Measurements from ENCODE around the gene USP24. TPM values are rescaled to one million over a fixed set of nuclear protein-coding genes. Genes with fewer than 3 reads are reported as not detected.
"Not testable (repeated sequence)": the region's sequence is repeated elsewhere in the genome, so short reads cannot be mapped to it uniquely, and the experiment has no call there.

The USP24 gene
- polyA plus RNA-seq, 5 donors: 31.9 to 54.4 (median 46.8) TPM

DNA sequence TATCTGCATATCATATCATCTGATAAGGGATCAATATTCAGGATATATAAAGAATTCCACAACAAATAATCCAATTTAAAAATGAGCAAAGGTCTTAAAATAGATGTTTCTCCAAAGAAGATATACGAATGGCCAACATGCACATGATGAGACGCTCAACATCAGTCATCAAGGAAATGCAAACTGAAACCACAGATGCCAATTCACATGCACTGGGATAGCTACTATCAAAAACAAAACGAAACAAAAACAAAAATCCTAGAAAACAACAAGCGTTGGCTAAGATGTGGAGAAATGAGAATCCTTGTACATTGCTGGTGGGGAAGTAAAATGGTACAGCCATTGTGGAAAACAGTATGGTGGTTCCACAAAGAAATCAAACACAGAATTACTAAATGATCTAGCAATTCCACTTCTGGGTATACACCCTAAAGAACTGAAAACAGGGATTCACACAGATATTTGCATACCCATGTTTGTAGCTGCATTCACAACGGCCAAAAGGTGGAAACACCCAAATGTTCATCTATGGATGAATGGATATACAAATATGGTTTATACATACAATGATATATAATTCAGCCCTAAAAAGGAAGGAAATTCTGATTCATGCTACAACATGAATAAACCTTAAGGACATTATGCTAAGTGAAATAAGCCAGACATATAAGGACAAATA is 96.4 kb downstream of the USP24 start:
- DNase-seq: no peak

DNA sequence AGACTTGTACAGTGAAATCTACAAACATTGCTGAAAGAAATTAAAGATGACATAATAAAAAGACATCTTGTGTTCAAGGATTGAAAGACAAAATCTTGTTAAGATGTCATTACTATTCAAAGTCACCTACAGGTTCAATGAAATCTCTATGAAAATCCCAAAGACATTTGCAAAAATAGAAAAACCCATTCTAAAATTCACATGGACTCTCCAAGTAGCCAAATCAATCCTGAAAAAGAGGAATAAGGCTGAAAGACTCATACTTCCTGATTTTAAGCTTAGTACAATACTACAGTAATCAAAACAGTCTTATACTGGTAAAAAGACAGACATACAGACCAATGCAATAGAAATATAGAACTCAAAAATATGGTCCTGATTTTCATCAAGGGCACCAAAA is 97.2 kb downstream of the USP24 start:
- no peak for DNase-seq

- not testable (repeated sequence) for DNase-seq
Observed at GRCh38 chr1:55109005-55109404, 106.2 kb downstream of the USP24 start.

GRCh38 chr1:55107101-55107500 is 108.1 kb downstream of the USP24 start:
- DNase-seq: no peak

DNA sequence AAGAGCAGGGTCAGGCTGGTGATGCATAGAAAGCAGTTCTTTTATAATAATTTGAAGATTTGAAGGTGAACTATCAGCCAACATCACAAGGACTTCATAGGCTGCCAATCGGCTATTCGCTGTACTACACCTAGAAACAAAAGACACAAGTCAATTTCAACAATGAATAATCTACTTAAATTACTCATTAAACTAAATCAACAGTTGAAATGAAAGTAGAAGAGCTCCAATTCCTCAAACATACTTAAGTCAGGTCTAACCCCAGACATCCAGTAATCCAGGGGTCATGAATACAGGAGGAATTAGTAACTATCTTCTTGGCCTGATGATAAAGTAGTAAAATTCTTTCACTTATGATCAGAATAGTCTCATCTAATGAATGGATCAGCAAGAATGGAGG is 111.3 kb downstream of the USP24 start:
- DNase-seq: no peak

- no peak for DNase-seq
Observed at GRCh38 chr1:55095095-55095494, 120.1 kb downstream of the USP24 start.

DNA sequence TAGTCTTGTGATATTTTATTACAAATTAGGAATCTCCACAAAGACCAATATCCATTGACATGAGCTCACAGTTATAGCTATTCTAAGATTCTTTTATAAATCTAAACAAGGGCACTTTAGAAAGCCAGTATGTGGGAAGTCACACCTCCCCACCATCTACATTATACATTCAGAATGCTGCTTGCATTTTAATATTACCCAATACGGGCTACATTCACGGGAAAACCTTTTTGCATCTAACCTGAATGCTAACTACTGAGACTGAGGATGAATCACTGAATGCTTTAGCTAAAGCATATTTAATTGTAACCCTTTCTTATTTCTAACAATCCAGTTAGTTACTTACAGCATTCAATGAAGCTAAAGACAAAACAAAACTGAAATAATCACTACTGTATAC is 122.7 kb downstream of the USP24 start:
- no peak for DNase-seq

DNA sequence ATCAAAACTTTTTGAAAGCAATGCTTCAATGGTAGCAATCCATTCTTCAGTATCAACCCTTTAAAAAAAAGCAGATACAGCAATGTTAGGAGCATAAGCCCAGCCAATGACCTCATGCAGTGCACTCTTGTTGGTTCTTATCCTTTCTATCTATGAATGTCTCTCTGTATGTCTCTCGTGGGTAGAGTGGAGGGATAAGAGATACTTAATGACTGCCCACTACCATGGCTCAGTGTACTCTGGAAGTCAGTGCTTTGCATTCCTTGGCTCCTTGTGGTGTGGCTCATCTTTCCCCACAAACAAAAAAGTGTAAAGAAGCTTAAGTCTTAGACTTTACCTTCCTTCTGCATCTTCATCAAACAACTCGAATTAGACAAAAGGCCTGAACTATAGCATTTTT is 125.5 kb downstream of the USP24 start:
- no peak for DNase-seq

DNA sequence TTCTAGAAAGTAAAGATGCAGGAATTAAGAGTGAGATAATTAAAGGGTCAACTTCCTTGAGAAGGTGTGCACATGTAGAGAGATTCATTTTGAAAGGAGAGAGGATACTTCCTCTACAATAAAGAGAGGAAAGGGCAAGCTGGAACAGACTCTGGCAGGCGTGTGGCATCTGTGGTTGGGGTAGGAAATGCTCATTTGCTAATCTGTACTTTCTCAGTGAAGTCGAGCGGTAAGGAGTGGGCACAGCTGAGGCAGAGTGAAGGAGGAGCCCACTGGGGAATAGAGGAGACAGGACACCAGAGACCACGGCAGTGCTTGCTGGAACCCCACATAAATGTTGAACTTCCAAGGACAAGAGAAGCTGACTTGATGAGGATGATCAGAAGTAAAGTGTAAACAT is 126.8 kb downstream of the USP24 start:
- no peak for DNase-seq

- DNase-seq: no peak
Observed at GRCh38 chr1:55087439-55087838, 127.7 kb downstream of the USP24 start.

DNA sequence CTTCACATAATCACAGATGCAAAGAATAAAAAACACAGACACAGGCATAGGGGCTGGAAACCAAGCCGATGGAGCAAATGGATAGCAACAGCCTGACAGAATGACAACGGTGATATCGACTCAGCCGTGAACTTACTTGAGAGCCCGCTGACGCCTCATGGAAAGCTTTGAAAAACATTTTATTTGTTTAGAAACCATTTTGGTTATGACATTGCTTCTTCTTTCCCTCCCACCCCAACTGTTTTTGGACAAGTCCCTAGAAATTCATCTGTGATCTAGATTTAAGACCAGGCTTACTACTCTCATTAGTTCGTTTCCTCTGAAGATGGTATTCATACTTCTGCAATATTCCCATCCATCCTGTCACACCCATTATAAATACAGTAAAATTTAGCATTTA is 130.9 kb downstream of the USP24 start:
- no peak for DNase-seq

- DNase-seq: no peak
Observed at GRCh38 chr1:55081905-55082296, 133.3 kb downstream of the USP24 start.

DNA sequence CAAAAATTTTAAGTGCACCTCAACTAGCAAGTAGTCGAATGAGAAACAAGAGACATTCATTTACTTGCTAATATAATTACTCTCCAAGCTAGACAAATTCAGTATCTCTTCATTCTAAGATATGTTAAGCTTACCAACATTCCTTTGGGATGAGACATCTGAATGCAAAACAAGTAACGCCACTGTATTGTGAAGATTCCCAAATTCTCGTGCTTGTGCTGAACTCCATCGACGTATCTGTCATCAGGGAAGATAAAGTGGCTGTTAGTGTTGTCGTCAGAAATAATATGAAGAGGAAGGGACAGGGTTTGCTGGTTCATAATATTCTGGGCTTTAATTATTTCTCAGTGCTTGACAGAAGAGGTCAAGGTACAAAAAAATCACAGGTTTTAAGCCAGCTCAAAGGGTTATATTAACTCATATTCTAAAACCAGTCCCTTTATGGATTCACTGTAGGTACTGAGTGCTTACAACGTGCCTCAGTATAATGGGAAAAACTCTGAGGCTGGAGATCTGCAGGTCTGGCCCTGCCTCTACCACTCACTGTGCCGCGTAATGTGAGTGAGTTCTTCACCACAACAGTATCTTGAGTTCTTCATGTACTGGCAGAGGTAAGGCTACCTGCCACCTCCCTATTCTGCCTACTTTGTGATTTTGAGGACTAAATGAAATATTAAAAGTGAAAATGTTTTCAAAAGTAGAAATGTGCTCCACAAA is 133.8 kb downstream of the USP24 start:
- DNase-seq: no peak

DNA sequence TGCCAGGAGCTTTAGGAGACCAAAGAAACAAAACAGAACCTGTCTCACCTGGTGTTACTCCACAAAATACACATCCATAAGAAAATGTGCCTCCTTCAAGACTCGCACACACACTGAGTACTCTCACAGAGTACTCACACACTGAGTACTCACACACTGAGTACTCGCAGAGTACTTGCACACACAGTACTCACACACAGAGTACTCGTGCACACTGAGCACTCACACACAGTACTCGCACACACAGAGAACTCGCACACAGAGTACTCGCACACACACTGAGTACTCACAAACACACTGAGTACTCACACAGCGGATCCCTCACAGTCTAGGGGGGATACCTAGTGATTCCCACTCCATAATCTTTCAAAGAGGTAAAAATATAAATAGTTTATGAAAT is 135.5 kb downstream of the USP24 start:
- no peak for DNase-seq

GRCh38 chr1:55078470-55078869 is 136.7 kb downstream of the USP24 start:
- DNase-seq: no peak

GRCh38 chr1:55076356-55076755 is 138.8 kb downstream of the USP24 start:
- no peak for DNase-seq

DNA sequence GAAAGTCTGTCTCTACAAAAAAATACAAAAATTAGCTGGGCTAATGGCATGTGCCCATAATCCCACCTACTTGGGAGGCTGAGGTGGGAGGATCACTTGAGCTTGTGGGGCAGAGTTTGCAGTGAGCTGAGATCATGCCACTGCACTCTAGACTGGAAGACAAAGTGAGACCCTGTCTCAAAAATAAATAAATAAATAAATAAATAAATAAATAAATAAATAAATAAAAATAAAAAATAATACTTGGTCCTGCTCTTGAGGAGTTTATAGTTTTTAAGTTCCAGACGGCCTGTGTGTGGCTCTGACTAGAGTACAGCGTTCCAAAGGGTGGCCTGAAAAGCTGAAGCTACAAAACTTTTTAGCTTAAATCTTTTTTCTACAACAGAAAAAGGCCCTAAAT is 140.7 kb downstream of the USP24 start:
- DNase-seq: no peak

DNA sequence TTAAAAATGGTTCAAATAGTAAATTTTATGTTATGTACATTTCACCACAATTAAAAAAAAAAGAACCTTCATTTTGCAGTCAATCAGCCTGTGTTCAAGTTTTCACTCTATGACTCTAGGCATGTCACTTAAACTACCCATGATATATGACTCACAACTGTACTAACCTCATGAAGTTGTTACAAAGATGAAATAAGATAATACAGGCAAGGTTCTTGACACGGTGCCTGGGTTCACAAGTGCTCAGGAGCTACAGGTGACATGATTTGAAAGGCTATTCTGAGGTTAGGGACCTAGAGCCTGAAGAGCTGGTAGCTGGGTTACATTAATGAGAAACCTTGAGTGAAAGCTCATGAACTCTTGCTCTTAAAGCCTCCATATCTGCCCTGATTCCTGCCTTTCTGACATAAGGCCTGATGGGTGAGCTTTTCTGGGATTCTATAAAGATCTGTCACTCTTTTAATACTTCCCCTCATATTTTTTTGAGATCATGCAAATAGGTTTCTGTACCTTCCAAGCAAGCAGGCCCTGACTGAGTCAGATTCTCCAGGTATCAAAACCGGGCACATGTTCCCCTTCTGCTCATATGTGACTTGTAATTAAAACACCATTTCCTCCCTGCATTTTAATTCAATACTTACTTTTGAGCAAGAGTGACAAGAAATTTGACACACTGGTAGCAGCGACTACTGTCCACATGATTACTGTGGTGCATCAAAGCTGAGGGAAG is 141.8 kb downstream of the USP24 start:
- no peak for DNase-seq

GRCh38 chr1:55071477-55071876 is 143.7 kb downstream of the USP24 start:
- DNase-seq: no peak

GRCh38 chr1:55070293-55071164 is 144.6 kb downstream of the USP24 start:
- no peak for DNase-seq

DNA sequence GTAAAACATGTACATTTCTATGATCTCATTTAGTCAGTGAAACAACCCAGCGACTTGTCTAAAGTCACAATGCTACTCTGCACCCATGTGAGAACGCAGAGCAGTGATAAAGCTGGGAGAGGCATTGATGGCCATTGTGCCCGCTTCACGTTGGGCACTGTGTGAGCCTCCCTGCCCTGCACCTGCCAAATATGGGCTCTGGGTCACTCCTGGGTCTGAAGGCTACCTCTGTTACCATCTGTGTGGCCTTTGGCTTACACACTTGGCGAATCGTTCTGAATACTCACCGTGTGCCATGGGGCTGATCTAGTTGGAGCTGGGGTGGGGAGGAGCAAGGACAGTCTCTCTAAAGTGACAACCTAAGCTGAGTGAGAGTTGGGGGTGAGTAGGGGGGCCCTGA is 145.9 kb downstream of the USP24 start:
- no peak for DNase-seq

- DNase-seq: no peak
Observed at GRCh38 chr1:55068638-55069037, 146.5 kb downstream of the USP24 start.

All from right lung (tissue), 5 donors.